IPS DF 4.7 (cell line): ENCODE results near the gene PLPP6.

Source experiments
- DNase-seq: peaks from one replicate; pipeline ENCODE4 v3.0.0-alpha.2; 2013; ENCODE audit warnings: low spot score; ENCODE audit errors: extremely low read depth

The PLPP6 gene

GRCh38 chr9:4691795-4692194 lies 29.7 kb downstream of the PLPP6 start:
- DNase-seq, result no peak

GRCh38 chr9:4700091-4700490 lies 38.0 kb downstream of the PLPP6 start:
- DNase-seq, result no peak

- no peak for DNase-seq
These were observed 38.8 kb downstream of the PLPP6 start for GRCh38 chr9:4700932-4701331.

GRCh38 chr9:4701526-4701925 lies 39.4 kb downstream of the PLPP6 start:
- DNase-seq, result no peak

GRCh38 chr9:4704129-4704528 lies 42.0 kb downstream of the PLPP6 start:
- DNase-seq, result no peak

GRCh38 chr9:4706021-4706420 lies 43.9 kb downstream of the PLPP6 start:
- no peak for DNase-seq

- DNase-seq, result no peak
These were observed 45.0 kb downstream of the PLPP6 start for GRCh38 chr9:4706971-4707622.

- DNase-seq, result no peak
These were observed 47.3 kb downstream of the PLPP6 start for GRCh38 chr9:4709380-4709779.

- DNase-seq, result no peak
These were observed 51.8 kb downstream of the PLPP6 start for GRCh38 chr9:4713849-4714248.

GRCh38 chr9:4714266-4715016 lies 52.3 kb downstream of the PLPP6 start:
- DNase-seq, result no peak
